LNCAP (cell line): Measurements from ENCODE around the gene CLIC3.
A peak's percentile ranks its signal among the peaks of the same experiment; 100 is the strongest.

Source experiments
- TF ChIP-seq, protein P1 (sequence below): fragments of 450-650 bp; IDR thresholded peaks from 2 replicates; pipeline ENCODE4 v1.5.1; 2017; ENCODE audit warnings: mild to moderate bottlenecking

Gene CLIC3

DNA sequence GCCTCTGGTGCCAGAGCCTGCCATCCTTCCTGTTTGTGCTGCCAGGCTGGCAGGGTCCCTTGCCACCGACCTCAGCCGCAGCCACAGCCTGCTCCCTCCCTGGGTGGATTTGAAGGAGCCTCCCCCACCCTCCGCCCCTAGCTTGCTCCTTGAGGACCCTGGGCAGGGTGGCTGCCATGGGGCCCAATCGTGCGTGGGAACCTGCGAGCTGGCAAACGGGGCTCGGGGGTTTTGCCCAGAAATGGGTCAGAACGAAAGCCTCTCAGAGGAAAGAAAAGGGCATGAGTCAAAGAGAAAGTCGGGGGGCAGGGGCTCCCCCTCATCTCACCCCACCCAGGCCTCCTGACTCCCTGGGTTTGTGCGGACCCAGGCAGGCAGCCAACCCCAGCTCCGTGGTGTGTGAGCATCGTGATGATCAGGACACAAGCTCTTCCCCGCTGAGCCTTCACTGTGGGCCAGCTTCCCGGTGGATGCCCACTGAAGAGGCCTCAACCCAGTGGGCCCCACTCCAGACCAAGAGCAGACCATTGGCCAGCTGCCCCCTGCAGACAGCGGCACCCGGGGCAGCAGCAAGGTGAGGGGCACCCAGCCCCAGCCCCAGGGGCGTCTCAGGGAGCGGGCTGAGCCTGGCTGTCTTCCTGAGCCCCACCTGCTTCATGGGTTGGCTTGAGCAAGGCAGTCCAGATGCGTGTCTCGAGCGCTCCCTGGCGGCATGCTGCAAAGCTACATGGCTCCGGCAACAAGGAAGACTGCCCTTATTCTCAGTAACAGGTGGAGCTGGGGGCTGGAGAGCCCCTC lies 38.5 kb upstream of the CLIC3 start:
- TF ChIP-seq, protein P1, sequence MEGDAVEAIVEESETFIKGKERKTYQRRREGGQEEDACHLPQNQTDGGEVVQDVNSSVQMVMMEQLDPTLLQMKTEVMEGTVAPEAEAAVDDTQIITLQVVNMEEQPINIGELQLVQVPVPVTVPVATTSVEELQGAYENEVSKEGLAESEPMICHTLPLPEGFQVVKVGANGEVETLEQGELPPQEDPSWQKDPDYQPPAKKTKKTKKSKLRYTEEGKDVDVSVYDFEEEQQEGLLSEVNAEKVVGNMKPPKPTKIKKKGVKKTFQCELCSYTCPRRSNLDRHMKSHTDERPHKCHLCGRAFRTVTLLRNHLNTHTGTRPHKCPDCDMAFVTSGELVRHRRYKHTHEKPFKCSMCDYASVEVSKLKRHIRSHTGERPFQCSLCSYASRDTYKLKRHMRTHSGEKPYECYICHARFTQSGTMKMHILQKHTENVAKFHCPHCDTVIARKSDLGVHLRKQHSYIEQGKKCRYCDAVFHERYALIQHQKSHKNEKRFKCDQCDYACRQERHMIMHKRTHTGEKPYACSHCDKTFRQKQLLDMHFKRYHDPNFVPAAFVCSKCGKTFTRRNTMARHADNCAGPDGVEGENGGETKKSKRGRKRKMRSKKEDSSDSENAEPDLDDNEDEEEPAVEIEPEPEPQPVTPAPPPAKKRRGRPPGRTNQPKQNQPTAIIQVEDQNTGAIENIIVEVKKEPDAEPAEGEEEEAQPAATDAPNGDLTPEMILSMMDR: peak; percentile 92

DNA sequence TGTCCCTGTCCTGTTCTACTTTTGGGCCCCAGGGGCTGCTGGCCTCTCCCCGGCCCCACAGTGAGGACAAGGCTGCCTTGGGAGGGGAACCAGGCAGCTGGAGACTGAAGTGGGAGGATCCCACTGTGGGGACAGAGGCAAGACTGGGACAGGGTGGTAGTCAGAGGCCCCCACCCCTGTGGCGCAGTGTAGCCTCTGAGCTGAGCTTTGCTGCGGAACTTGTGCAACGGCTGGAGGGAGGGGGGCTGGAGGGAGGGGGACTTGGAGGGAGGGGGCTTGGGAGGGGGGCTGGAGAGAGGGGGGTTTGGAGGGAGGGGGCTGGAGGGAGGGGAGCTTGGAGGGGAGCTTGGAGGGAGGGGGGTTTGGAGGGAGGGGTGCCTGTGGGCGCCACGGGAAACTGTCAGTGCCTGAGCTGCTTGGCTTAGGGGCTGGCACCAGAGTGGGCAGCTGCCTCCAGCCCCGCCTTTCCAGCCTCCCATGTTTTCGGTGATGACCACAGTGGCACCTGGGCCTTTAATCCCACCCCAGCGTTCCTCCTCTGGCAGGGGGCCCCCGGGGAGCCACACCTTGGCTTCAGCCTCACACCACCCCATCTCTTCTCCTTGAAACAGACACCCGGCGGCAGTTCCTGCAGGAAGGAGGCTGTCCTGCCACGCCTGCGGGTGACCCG lies 37.8 kb upstream of the CLIC3 start:
- TF ChIP-seq, protein P1: no peak

DNA sequence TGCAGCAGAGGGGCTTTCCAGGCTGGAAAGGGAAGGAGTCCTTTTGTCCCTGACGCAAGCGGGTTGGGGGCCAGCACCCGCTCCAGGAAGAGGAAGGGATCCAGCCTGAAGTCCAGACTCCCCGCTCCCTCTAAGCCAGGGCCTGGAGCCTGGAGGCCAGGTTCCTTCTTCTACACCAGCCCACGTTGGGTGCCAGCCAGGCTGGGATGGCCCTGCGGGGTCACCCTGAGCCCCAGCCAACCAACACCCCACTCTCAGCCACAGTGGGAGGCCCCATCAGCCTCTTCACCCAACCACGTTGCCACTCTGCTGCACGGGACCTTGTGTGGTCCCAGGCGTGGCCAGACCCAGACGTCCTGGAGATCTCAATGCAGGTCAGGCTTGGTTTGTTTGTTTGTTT lies 36.5 kb upstream of the CLIC3 start:
- TF ChIP-seq, protein P1: no peak

DNA sequence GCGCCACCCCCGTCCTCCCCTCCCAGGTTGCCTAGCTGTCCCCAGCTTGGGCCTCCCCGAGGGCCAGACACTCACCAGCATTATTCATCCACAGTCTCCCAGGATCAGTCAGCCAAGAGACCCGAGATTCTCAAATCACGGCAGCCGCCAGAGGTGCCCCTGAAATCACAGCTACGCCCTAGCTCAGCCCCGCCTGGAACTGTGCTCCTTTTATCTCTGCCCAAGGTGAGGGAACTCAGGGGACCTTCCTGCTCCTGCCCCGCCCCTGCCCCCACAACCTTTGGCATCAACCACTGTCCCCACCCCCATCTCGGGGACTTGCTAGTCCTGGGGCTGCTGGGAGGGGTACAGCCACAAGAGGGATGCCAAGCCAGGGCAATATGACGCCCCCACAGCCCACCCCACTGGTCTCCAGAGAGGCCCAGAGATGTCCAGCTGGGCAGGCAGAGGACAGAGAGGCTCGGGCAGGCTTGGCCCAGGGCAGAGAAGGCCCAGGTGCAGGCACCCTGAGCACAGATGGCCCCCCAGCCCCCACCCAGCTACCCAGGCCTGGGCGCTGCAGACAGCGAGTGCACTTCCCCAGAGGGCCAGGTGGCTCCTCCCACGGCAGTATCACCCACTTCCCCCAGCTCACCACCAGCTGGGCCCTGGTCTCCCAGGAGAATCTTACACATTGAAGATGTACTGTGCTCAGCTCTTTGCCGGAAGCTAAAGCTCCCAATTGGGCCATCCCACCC lies 35.7 kb upstream of the CLIC3 start, which contains the start of gene FUT7:
TSS of gene FUT7 (minus strand) at position 185 of the 737 bp plus-strand sequence. CDS start at position 88, 97 bp downstream.
- TF ChIP-seq, protein P1: no peak

DNA sequence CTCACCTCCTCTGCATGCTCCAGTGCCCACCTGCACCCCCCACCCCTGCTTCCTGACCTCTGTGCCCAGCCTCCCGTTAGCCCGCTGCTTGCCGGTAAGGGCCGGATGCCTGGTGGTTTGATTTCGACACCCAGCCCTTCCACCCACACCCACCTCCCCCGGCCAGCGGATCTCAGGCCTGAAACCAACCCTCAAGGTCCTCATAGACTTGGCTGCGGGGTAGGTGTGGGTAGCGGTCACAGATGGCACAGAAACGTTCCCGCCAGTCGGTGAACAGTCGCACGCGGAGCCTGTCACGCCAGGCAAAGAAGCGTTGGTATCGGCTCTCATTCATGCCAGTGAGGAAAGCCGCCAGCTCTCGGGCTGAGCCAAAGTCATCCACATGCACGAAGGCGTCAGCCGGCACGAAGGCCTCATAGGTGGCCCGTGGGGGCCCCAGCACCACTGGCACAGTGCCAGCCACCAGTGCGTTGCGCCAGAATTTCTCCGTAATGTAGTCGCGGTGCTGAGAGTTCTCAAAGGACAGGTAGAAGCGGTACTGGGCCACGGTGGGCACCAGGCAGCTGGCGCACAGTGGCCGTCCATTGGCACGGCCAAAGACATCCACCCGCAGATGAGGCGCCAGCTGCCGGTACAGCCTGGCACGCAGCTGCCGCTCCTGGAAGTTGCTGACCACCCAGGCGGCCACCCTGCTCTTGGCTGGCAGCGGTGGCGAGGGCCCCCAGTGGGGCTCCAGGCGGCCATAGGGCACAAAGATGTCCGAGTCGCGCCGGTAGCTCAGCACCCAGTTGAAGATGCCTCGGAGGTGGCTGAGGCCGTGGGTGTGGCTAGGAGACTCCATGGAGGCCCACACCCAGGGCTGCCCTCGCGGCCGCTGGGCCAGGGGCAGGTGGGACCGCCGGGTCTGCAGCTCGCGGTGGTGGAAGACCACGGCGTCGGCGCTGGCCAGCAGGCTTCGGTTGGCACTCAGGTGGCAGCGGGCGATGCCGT lies 34.5 kb upstream of the CLIC3 start:
- TF ChIP-seq, protein P1: no peak

DNA sequence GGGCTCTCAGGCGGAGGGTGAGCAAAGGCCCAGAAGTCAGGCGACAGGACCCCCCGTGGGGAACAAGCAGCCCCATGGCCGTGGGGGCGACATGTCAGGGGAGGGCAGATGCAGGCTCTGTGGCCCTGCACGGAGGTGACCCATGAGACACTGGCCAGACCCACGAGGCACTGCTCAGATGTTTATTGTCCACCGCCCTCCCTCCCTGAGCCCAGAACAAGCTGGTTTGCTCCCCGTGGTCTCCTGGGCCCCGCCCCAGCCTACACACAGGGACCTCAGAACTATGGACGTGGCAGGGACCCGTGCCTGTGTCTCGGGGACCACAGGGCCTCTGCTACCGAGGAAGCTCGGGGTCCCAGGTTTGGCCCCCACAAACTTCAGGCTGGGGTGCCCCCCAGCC lies 33.6 kb upstream of the CLIC3 start:
- TF ChIP-seq, protein P1: no peak
